Activated CD8-positive, alpha-beta memory T cell treated with anti-CD3 and anti-CD28 coated beads for 36 hours (primary cell): Measurements from ENCODE around the gene SYCP2L. TPM values are rescaled to one million over a fixed set of nuclear protein-coding genes. Genes with fewer than 3 reads are reported as not detected.
"Not testable (repeated sequence)": the region's sequence is repeated elsewhere in the genome, so short reads cannot be mapped to it uniquely, and the experiment has no call there.

ENCODE experiments used
- CTCF ChIA-PET: fragments of 350-600 bp; sonication (Branson Sonifier 250); formaldehyde crosslinking; loops from one replicate; lab custom pipeline; 2021; ENCODE audit warnings: antibody characterized with exemption; lab: Charles Lee
- POLR2A ChIA-PET: fragments of 350-600 bp; sonication (Branson Sonifier 250); formaldehyde crosslinking; loops from one replicate; lab custom pipeline; 2021; ENCODE audit warnings: antibody characterized with exemption; lab: Charles Lee
- total RNA-seq, 2 experiments: library from RNA; stranded (reverse); gene quantifications; one replicate each; pipeline ENCODE4 v1.2.3, GENCODE V29; 2021

SYCP2L gene
- total RNA-seq, 2 experiments from 2014 or later = not detected

DNA sequence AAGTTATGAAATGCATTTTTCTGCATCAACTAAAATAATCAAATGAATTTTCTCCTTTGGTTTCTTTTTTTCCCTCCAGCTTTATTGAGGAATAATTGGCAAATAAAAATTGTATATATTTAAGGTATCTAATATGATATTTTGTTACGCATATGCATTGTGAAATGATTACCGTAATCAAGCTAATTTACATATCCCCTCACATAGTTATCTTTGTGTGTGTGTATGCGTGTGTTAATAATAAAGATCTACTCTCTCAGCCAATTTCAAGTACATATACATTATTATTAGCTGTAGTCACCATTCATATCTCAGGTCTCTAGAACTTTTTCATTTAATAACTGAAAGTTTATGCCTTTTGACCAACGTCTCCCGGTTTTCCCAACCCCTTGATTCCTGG is 61.1 kb downstream of the SYCP2L start:
- CTCF ChIA-PET = no interaction called here
- POLR2A ChIA-PET = no interaction called here

DNA sequence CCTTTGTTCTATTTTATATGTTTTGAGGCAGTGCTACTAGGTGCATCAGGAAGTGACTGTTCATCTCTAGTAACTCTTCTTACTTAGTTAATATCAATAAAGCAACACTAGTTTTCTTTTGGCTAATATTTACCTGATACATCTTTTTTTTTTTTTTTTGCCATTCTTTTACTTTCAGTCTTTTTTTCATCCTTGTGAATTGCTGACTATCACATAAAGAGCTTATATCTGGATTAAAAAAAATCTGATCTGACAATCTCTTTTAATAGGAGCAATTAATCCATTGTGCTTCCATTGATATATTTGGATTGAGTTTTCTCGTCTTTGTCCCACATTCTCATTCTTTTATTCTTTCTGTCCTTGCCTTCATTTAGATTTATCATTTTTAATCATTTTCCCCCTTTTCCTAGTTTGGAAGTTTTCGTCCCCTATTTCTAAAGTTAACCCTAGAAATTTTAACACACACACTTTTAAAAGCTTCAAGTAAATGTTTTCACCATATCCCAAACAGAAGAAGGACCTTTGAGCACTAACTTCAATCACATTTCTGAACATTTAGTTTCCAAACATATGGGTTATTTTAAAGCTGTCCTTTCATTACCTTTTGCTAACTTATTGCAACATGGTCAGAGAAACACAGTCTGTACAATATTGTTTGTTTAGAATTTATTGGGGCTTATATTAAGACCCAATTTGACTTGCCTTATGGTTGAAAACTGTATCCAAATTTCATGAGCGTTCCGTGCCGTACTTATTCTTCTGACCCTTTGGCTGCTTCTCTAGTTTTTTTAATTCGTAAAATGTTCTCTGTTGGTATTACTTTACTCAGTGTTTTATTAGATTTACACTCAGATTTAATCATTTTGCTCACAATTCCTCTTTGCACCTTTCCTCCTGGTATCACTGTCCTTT is 63.0 kb downstream of the SYCP2L start:
- ChIA-PET CTCF (no interaction called here), POLR2A (no interaction called here)

DNA sequence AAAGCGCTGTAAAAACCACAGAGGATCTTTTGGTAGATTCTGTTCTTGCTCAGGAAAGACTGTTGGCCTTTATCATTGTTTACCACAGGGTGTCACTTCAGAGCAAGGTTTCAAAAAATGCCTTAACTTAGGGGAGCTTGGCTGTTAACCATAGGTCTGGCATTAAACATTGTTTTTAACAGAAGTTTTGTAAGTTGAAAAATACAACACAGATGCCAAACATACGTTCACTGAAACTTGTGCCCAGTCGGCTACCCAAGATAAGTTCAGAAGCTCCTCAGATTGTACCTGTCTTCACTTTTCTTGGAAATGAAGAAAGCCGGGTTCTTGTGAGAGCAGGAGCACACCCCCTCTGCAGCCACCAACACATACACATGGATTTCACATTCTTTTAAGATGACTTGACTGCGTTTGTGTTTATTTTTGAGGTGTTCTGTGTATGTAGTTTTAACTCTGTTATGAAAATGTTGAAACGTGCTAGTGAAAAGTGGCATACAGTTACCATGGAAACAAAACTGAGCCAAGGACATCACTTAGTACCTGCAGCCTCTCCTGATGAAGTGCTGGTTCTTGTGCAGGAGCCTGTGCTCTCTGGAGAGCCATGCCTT is 64.9 kb downstream of the SYCP2L start:
- POLR2A ChIA-PET = no interaction called here
- CTCF ChIA-PET = no interaction called here

DNA sequence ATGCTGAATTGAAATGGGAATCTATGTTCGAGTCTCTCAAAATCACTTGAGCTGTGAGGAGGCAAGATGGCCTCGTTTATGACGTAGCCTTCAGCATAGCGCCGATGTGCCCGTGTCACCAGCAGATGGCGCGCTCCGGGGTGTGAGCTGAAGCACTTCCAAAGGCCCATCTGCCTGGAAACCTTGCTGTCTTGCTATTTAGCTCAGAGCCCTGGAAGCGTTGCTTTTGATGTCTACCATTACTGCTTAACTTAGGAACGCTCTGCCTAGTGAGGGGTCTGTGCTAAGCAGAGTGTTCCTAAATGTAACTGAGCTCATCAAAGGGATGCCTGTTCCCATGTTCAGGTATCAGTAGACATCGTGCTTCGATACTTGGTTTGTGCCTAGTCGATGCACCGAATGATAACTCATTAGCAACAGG is 67.7 kb downstream of the SYCP2L start:
- POLR2A ChIA-PET = no interaction called here
- CTCF ChIA-PET = interaction anchor here (0.7 to 1.2 kb wide), 7 partner anchors 18 to 621 kb away, joined by 3 to 5 read pairs (median 3); no protein-coding TSS in a partner anchor

DNA sequence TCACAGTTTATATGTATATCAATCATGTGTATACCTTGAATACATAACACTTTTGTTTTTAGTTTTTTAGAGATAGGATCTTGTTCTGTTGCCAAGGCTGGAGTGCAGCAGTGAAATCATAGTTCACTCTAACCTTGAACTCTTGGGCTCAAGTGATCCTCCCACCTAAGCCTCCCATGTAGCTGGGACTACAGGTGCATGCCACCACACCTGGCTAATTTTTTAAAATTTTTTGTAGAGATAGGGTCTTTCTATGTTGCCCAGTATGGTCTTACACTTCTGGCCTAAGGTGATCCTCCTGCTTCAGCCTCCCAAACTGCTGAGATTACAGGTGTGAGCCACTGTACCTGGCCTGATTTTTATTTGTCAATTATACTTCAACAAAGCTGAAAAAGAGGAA is 69.9 kb downstream of the SYCP2L start:
- CTCF ChIA-PET = no interaction called here
- POLR2A ChIA-PET = no interaction called here

DNA sequence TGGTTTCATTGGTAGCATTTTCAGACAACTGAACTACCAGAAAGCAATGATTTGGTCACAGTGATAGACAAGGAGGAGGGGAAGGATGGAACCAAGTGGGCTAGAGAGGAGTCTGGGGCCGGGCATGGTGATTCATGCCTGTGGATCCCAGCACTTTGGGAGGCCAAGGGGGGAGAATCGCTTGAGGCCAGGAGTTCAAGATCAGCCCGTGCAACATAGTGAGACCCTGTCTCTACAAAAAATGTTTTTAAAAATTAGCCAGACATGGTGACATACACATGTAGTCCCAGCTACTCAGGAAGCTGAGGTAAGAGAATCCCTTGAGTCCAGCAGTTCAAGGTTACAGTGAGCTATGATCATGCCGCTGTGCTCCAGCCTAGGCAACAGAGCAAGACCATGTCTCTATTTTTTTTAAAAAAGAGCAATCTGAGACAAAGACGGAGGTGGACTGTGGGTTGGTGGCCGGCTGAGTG is 70.6 kb downstream of the SYCP2L start:
- POLR2A ChIA-PET = no interaction called here

DNA sequence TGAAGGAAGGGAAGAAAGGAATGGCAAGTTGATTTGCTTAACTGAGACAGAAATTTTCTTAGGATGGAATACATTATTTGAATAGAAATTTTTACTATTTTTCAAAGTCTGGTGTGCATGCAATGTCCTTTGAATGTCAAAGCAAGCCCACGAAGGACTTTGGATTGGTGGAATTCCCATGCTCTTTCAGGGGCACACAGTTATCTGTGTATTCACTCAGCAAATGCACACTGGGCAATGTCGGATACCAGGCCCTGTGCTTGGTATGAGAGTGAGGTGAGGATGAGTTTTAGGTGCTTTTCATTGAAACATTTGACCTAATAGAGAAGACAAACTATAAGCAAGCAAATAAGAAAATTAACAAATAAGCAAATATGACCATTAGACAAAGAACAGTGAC is 73.3 kb downstream of the SYCP2L start:
- ChIA-PET POLR2A (no interaction called here), CTCF (no interaction called here)

More for the DNA sequence above, 70.6 kb downstream of the SYCP2L start:
- CTCF ChIA-PET = no interaction called here

DNA sequence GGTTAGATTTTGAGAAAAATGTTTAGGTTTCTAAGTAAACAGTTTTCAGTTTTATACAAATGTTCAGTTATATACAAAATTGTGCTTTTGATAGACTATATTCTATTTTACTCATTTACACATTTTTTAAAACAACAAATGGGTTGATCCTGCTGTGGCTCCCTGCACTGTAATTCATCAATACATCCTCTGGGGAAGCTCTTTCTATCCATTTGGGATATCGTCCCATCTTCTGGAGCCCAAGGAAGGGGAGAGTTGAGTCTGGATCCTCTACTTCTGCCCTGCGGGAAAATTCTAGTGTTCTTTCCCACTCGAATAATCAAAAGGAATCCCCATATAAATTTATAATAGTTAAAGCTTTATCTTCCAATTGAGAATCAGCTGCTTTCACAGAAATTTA is 75.0 kb downstream of the SYCP2L start:
- ChIA-PET CTCF (no interaction called here), POLR2A (no interaction called here)

DNA sequence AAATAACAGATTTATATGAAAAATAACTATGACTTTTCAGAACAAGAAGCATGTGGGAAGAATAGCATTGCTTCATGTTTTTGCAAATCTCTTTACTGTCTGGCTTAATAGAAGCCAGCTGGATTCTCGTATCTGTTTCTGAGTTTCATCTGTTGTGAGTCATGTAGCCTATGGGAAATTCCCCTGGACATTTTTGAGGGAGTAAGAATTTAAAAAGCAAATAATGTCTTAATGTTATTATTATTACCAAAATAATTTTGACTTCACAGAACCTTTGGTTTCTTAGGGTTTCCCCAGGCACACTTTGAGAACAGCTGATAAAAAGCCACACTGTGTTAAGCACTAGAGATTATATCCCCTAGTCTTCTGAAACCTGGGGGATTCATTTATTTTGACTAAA is 75.8 kb downstream of the SYCP2L start:
- ChIA-PET CTCF (no interaction called here), POLR2A (no interaction called here)

DNA sequence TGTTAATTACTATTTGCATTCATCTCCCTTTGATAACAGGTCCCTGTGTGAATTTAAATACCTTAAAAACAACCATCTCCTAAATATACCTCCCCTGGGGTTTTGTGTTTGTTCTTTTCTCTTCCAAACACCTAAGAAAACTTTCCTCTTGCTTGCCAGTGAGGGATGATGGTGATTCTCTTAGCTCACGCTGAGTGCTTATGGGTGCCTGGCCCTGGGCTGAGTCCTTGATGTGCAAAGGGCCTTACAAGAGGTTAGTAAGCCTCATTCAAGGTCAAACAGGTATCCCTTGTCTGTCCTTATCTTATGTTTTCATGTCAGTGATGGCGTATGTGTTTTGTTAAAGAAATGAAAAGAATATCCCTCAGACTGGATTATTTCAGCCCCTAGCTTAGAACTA is 76.3 kb downstream of the SYCP2L start:
- POLR2A ChIA-PET = no interaction called here
- CTCF ChIA-PET = no interaction called here

DNA sequence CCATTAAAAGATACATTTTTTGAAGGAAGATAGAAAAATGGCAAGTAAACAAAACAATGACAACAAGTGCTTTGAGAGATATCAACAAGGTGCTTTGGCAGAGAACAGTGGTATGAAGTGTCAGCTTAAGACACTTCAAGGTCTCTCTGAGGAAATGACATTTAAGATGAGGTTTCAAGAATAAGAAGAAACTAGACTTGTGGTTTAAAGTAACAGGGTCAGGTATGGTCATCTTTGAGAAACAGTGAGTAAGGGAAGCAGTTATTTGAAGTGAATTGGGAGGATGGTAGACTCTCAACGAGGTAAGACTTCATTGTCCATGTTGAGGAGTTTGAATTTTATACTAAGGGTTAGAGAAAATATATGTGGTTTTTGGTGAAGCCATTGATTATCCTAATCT is 77.8 kb downstream of the SYCP2L start:
- ChIA-PET CTCF (no interaction called here), POLR2A (no interaction called here)

DNA sequence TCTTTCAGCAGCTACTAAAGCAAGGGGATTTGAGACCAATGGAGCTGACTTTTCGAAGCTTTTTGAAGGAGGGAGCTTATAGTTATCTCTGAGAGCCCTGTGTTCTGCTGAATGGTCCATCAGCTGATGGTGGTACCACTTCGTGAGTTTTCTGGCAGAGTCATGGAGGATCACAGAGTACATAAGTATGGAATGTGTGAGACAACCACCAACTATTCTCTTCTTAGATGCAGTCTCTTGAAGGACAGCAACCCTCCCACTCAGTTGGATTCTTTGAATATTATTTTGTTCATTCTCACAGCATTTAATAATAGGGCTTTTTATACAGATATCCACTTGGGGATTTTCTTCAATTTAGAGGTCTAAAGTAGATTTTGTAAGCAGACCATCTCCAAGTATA is 81.9 kb downstream of the SYCP2L start:
- CTCF ChIA-PET = no interaction called here

DNA sequence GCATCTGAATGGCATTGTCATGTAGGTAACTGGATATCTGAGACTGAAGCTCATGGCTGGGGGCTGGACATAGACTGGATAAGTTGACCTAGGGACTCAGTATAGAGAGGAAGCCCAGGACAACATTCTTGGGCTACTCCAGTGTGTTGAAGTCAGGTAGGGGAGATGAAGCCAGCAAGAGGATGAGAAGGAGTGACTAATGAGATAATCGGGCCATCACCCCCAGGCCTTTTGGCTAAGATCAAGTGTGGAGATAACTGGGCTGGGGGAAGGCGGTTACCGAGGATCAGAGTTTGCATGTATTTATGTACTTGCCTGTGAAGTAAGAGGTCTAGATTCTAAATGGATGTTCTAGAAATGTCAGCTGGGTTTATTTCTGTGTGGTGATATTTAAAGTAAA is 83.9 kb downstream of the SYCP2L start:
- CTCF ChIA-PET = no interaction called here

More for the DNA sequence above, 81.9 kb downstream of the SYCP2L start:
- POLR2A ChIA-PET = no interaction called here

DNA sequence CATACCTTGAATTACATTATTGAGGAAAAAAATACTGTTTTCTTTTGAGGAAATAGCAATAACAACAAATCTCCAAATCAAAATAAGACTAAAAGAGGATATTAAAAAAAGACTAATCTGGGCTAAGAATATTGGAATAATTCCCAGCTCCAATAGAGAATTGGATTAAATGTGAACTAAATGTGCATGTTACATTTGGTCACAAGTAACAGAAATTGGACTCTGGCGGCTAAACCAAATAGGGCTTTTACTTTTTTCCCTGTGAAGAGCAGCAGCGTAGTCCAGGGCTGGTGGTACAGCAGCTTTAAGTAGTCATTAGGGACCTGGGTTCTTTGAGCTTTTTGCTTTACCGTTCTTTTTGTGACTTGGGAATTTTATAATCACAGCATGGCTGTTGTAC is 85.3 kb downstream of the SYCP2L start:
- CTCF ChIA-PET = interaction anchor here (1.2 kb wide), 1 partner anchor 17 kb away, joined by 3 read pairs; no protein-coding TSS in a partner anchor

More for the DNA sequence above, 83.9 kb downstream of the SYCP2L start:
- POLR2A ChIA-PET = no interaction called here

DNA sequence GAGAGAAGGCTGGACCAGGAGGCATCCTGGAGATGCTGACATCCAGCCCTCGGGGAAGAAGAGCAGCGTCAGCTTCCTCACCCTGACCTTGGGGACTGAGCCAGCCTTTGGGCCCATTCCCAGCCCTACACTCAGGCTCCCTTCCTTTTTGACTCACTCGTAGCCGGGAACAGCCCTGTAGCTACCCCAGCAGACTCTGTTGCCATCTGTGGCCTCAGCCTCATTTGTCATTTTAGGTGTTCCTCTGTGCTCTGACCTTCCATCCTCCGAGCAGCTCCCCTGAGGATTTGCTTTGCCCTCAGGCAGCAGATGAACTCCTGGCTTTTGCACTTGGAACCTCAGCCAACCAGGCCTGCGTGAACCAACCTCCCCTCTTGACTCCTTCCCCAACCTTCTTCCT is 89.7 kb downstream of the SYCP2L start:
- CTCF ChIA-PET = interaction anchor here (1.3 kb wide), 1 partner anchor 22 kb away, joined by 3 read pairs; no protein-coding TSS in a partner anchor
- POLR2A ChIA-PET = no interaction called here

More for the DNA sequence above, 85.3 kb downstream of the SYCP2L start:
- POLR2A ChIA-PET = no interaction called here

DNA sequence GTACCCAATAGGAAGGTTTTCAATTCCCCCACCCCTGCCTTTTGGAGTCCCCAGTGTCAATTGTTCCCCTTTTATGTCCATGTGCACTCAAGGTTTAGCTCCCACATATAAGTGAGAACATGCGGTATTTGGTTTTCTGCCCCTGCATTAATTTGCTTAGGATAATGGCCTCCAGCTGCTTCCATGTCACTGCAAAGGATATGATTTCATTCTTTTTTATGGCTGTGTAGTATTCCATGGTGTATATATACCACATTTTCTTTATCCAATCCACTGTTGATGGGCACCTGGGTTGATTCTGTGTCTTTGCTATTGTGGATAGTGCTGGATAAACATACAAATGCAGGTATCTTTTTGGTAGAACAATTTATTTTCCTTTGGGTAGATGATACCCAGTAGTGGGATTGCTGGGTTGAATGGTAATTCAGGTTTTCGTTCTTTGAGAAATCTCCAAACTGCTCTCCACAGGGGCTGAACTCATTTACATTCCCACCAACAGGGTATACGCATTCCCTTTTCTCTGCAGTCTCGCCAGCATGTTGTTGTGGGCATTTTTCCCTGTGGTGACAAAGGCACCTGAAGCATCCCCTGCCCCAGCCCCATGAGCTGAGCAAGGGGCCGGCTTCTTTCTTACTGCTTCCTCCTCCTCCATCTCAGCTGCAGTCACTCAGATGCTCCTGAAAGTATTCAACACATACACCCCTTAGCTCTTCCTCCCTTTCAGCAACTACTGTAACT is 90.5 kb downstream of the SYCP2L start:
- ChIA-PET POLR2A (no interaction called here), CTCF (interaction anchor here (1.3 kb wide), 1 partner anchor 23 kb away, joined by 3 read pairs; no protein-coding TSS in a partner anchor)

DNA sequence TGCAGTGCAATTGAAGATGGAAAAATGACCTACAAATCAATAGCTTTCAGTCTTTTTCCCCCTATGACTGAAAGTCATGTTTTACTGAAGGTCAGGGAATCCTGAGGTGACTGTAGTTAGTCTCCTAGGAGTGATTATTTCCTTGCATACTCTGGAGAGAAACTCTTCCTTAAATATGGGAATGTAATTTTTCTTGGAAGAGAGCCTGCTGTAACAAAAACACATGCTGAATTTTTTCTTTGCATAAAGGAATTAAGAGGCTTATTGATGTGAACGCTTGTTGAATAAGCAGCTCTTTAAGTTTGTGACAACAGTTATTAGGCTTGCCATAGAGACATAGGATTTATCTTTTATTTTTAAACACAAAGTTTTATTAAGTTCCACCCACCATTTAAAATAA is 92.8 kb downstream of the SYCP2L start:
- POLR2A ChIA-PET = no interaction called here

DNA sequence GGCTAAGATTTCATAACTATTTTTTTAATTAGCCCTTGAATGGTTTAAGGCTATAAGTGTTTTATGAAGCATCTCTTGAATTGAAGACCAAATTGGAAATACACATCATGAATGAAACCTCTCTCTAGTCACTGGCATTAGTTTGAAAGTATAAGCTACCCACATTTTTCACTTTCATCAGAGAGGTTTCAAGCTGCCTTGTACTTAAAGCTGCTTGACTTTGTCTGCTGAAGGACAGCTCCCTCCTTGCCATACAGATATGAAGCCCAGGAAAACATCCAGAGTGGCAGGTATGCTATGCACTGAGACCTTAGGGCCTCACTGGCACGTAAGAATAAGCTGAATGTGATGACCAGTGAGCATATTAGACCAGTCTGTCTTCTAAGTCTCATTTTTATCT is 94.6 kb downstream of the SYCP2L start:
- ChIA-PET CTCF (no interaction called here), POLR2A (no interaction called here)

More for the DNA sequence above, 92.8 kb downstream of the SYCP2L start:
- CTCF ChIA-PET = no interaction called here

DNA sequence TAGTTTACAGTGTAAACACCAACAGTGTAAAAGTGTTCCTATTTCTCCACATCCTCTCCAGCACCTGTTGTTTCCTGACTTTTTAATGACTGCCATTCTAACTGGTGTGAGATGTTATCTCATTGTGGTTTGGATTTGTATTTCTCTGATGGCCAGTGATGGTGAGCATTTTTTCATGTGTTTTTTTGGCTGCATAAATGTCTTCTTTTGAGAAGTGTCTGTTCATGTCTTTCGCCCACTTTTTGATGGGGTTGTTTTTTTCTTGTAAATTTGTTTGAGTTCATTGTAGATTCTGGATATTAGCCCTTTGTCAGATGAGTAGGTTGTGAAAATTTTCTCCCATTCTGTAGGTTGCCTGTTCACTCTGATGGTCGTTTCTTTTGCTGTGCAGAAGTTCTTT is 98.1 kb downstream of the SYCP2L start:
- POLR2A ChIA-PET, CTCF ChIA-PET: not testable (repeated sequence)

DNA sequence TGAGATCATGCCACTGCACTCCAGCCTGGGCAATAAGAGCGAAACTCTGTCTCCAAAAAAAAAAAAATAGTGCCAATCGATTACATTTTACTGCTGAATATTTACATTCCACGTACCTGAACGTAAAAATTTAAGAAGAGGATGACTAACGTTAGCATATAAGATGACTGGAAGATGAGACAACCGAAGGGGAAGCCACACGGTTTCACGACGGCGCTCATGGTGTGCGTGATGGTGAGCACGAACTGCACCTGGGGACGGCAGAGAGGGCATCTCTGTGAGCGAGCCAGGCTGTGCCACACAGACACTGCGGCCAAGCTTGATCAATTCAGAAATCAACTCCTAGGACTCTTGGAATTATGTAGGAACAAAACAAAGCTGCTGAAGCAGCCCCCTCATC is 102.7 kb downstream of the SYCP2L start:
- ChIA-PET CTCF (no interaction called here), POLR2A (no interaction called here)
